OCI-LY7 (cell line): ENCODE data around the gene APIP. TPM values are rescaled to one million over a fixed set of nuclear protein-coding genes. Genes with fewer than 3 reads are reported as not detected.
"Not testable (repeated sequence)": the region's sequence is repeated elsewhere in the genome, so short reads cannot be mapped to it uniquely, and the experiment has no call there.

Source experiments
- BruUV-seq: library from RNA; stranded (reverse); fragments of 400-500 nt; replicated peaks from 2 replicates; lab custom pipeline; 2021; lab: Mats Ljungman, UMichigan
- CTCF ChIA-PET: fragments of 300-600 bp; sonication (Branson Sonifier 250); formaldehyde crosslinking; loops from one replicate; lab custom pipeline; 2022; ENCODE audit warnings: antibody characterized with exemption; ENCODE audit not compliant: unreplicated experiment; lab: Charles Lee
- POLR2A ChIA-PET: fragments of 300-600 bp; sonication (Branson Sonifier 250); formaldehyde crosslinking; loops from one replicate; lab custom pipeline; 2022; ENCODE audit warnings: antibody characterized with exemption; lab: Charles Lee
- DNase-seq: peaks from one replicate; pipeline ENCODE4 v3.0.0-alpha.2; 2015; ENCODE audit warnings: low spot score
- H2AFZ ChIP-seq: fragments of 200-600 bp; sonication (generic), shearing (Covaris generic); 2 replicates; pipeline ENCODE4 v1.6.1; 2014; ENCODE audit warnings: mild to moderate bottlenecking, antibody characterized with exemption, low read length, moderate library complexity
- H3K27ac ChIP-seq: fragments of 200-600 bp; sonication (generic); 2 replicates; pipeline ENCODE4 v1.5.1; 2014; ENCODE audit warnings: mixed run types, low read depth, mild to moderate bottlenecking, moderate library complexity, low read length, inconsistent platforms; ENCODE audit not compliant: poor library complexity, severe bottlenecking
- H3K36me3 ChIP-seq: fragments of 200-600 bp; sonication (generic); 2 replicates; pipeline ENCODE4 v1.6.1; 2014; ENCODE audit warnings: mild to moderate bottlenecking, antibody characterized with exemption, low read length, moderate library complexity, mixed read lengths; ENCODE audit not compliant: insufficient read depth
- H3K4me1 ChIP-seq: fragments of 200-600 bp; sonication (generic); 2 replicates; pipeline ENCODE4 v1.5.1; 2014; ENCODE audit warnings: mild to moderate bottlenecking, low read length; ENCODE audit not compliant: insufficient read depth, poor library complexity, severe bottlenecking
- H3K4me2 ChIP-seq: fragments of 200-600 bp; sonication (generic); 2 replicates; pipeline ENCODE4 v1.6.1; 2014; ENCODE audit warnings: mild to moderate bottlenecking, low read length
- H3K4me3 ChIP-seq: fragments of 200-600 bp; sonication (generic); 2 replicates; pipeline ENCODE4 v1.5.1; 2014; ENCODE audit warnings: mild to moderate bottlenecking, low read depth, low read length; ENCODE audit not compliant: poor library complexity, severe bottlenecking
- H3K79me2 ChIP-seq: fragments of 200-600 bp; sonication (generic); 2 replicates; pipeline ENCODE4 v1.6.1; 2016; ENCODE audit warnings: low read depth, mild to moderate bottlenecking, low read length, moderate library complexity, mixed read lengths; ENCODE audit not compliant: insufficient read depth
- H3K9me2 ChIP-seq: fragments of 200-600 bp; sonication (generic); 2 replicates; pipeline ENCODE4 v1.6.1; 2016; ENCODE audit warnings: mild to moderate bottlenecking, low read length, mixed read lengths; ENCODE audit not compliant: insufficient read depth
- H3K9me3 ChIP-seq: fragments of 200-600 bp; sonication (generic); 2 replicates; pipeline ENCODE4 v1.6.1; 2014; ENCODE audit warnings: mild to moderate bottlenecking, mixed run types, low read length, mixed read lengths
- H4K20me1 ChIP-seq: fragments of 200-600 bp; sonication (generic); 2 replicates; pipeline ENCODE4 v1.6.1; 2014; ENCODE audit warnings: mild to moderate bottlenecking, antibody characterized with exemption, low read length, moderate library complexity, mixed read lengths; ENCODE audit not compliant: insufficient read depth
- EZH2phosphoT487 ChIP-seq: fragments of 200-600 bp; sonication (generic); IDR thresholded peaks from 2 replicates; pipeline ENCODE4 v1.6.1; 2018; ENCODE audit warnings: low read depth, borderline replicate concordance, mild to moderate bottlenecking, mixed run types, antibody characterized with exemption, low read length, moderate library complexity, mixed read lengths
- intact Hi-C: fragments of 100-400 bp; cut with micrococcal nuclease; formaldehyde crosslinking; loops from one replicate; pipeline ENCODE4 v1.10.0; 2022; ENCODE audit not compliant: unreplicated experiment
- total RNA-seq, 2 experiments: library from RNA; depleted of rRNA in 1 of 2; stranded (reverse); fragments of >200 nt in 1 of 2; shearing (Covaris generic) in 1 of 2; gene quantifications; 2 replicates each; pipeline ENCODE4 v1.2.3, GENCODE V29; 2014 to 2022
- TF ChIP-seq, protein P1 (sequence below): fragments of 200-600 bp; sonication (generic); conservative IDR thresholded peaks from 2 replicates; pipeline ENCODE4 v1.5.1; 2014; ENCODE audit warnings: mild to moderate bottlenecking, antibody characterized with exemption, low read length, moderate library complexity, mixed read lengths

APIP gene
- total RNA-seq, 2 experiments from 2014 or later, result 40.7 to 66.2 TPM

DNA sequence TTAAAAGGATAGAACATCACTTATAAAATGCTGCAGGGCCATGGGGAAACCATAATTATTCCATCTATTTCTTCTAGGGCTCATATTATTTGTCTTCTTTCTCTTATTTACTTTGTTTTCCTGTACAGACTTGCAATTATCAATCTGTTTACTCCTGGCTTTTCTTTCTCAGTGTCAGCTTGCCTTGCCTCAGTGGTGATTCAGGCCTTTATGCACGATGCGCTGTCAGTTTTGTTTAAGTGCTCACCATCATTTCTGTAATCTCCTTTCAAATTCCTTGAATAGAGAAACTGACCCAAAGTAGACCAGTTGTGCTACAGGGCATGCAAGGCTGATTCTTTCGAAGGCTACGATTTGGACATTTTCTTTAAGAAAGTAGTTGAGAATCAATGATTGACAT is 5.0 kb upstream of the APIP start:
- DNase-seq, result no peak
- H3K4me2 ChIP-seq, result no peak overlapping the region
- ChIA-PET CTCF (no interaction called here), POLR2A (interaction anchor here (0.6 to 1.4 kb wide), 4 partner anchors 11 to 220 kb away, joined by 3 read pairs; no protein-coding TSS in a partner anchor)
- intact Hi-C loops, result no loop called here
- H3K4me3 ChIP-seq, result no peak overlapping the region
- no peaks in the 10 kb centered on the region for H3K9me3 ChIP-seq
- no peaks in the 10 kb centered on the region for H3K9me2 ChIP-seq
- no peak overlapping the region for H2AFZ ChIP-seq
- H4K20me1 ChIP-seq, result peaks cover 18% of the 10 kb centered on the region; the same call in 1 of the 2 replicates
- peaks cover 27% of the 10 kb centered on the region for H3K79me2 ChIP-seq
- H3K4me1 ChIP-seq, result peaks cover 11% of the 10 kb centered on the region
- no peak overlapping the region for H3K27ac ChIP-seq
- BruUV-seq, result no TSS peak
- TF ChIP-seq EZH2phosphoT487, result no peak
- TF ChIP-seq, protein P1, sequence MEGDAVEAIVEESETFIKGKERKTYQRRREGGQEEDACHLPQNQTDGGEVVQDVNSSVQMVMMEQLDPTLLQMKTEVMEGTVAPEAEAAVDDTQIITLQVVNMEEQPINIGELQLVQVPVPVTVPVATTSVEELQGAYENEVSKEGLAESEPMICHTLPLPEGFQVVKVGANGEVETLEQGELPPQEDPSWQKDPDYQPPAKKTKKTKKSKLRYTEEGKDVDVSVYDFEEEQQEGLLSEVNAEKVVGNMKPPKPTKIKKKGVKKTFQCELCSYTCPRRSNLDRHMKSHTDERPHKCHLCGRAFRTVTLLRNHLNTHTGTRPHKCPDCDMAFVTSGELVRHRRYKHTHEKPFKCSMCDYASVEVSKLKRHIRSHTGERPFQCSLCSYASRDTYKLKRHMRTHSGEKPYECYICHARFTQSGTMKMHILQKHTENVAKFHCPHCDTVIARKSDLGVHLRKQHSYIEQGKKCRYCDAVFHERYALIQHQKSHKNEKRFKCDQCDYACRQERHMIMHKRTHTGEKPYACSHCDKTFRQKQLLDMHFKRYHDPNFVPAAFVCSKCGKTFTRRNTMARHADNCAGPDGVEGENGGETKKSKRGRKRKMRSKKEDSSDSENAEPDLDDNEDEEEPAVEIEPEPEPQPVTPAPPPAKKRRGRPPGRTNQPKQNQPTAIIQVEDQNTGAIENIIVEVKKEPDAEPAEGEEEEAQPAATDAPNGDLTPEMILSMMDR, result no peak
- peaks cover 7% of the 10 kb centered on the region; the same call in 1 of the 2 replicates for H3K36me3 ChIP-seq

DNA sequence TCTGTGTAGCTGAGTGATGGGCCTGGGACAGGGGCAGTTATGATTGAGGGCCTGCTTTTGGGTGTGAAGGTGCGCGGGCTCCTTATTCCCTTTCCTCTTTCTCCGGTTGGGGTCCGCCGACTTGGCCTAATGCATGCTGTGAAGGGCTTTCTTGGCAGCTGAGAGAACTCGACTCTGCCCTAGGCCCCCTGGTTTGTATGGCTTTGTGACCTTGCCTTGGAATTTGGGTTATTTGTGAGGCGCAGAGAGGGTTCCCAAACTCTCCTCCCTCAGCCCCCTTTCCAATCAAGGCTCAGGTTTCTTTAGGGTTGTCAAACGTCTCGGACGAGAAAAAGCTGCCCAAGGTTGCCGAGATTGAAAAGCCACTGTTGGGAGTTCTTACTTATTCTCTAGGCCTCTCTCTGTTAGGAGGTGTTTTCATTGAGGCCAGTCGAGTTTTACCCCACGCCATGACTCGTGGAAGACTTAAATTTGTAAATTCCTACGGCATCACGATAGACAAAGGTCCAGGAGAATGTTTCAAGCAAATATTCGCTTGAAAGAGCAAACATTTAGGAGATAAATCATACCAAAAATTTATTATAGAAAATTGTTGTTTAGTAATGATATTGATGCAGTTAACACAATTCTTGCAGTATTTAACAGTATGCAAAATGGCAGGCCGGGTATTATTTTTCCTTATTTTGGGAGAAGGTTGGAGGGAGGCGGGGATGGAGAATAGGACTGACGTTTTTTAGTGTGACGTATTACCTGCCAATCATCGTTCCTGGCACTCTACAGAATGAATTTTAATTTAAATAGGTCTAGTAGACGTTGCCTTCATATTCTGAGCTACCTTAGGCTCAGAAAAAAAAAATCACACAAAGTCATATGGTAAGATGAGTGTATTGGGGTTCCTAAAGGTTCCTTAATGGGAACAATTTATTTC is 928 bp upstream of the APIP start:
- POLR2A ChIA-PET, result interaction anchor here (0.6 to 1.5 kb wide), 3 partner anchors 10 to 25 kb away, joined by 3 to 6 read pairs (median 3); no protein-coding TSS in a partner anchor
- intact Hi-C loops, result no loop called here
- TSS peak; percentile 70 for BruUV-seq
- Histone ChIP-seq H2AFZ (peak overlapping the region; percentile 90), H4K20me1 (0 out of 2 replicates have a peak, but pooled peaks cover 3% of the 10 kb centered on the region), H3K27ac (peak overlapping the region; percentile 26), H3K4me1 (peaks cover 20% of the 10 kb centered on the region), H3K4me3 (peak overlapping the region; percentile 98), H3K9me2 (no peaks in the 10 kb centered on the region), H3K36me3 (peaks cover 32% of the 10 kb centered on the region), H3K79me2 (peaks cover 47% of the 10 kb centered on the region), H3K9me3 (peaks cover 9% of the 10 kb centered on the region; the same call in 1 of the 2 replicates), H3K4me2 (peak overlapping the region; percentile 91)
- TF ChIP-seq EZH2phosphoT487, result no peak
- CTCF ChIA-PET, result no interaction called here
- DNase-seq, result peak; percentile 22

DNA sequence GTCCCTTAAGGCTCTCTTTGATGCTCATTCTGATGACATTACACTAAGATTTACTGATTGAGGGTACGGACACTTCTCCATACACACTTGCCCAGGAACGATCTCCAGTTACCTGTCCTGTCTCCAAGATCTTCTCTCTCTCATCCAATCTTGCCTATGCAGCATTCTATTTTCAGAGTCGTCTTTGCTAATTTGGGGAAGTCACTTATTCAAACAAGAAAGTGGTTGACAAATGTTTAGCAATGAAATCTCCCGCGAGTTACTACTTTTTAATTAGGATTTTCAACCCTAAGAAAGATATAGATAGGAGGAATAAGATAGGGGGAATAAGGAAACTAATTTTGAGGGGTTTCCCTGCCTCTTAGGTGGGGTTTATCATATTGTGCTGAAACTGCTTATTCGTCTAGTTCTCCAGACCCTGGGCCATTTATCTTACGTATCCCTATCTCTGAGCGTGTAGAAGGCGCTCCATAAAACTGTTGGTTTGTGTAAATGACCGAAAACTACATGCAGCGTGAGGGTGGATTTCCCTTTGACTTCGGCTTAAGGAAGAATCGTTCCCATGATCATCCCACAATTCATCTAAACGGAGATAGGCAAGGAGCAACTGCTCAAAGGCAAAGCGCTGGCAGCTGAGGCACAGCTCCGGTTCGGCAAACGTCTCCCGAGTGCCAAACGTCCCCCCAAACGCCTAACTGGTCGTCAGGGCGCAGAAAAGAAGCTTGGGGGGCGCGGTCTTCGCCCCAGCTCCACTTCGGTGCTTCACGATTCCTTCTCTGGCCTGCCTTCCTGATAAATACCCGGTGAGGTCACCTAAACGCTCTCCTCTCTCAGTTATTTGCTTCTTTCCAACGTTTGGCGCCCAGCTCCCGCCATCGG is 804 bp downstream of the APIP start:
- peaks cover 47% of the 10 kb centered on the region for H3K79me2 ChIP-seq
- 0 out of 2 replicates have a peak, but pooled peaks cover 3% of the 10 kb centered on the region for H4K20me1 ChIP-seq
- TF ChIP-seq EZH2phosphoT487, result no peak
- TF ChIP-seq, protein P1, result no peak
- DNase-seq, result no peak
- H2AFZ ChIP-seq, result peak overlapping the region; percentile 72
- peak overlapping the region; percentile 71 for H3K27ac ChIP-seq
- peak overlapping the region; percentile 91 for H3K4me2 ChIP-seq
- peaks cover 9% of the 10 kb centered on the region; the same call in 1 of the 2 replicates for H3K9me3 ChIP-seq
- peaks cover 36% of the 10 kb centered on the region for H3K36me3 ChIP-seq
- CTCF ChIA-PET, result no interaction called here
- intact Hi-C loops, result no loop called here
- no peaks in the 10 kb centered on the region for H3K9me2 ChIP-seq
- H3K4me3 ChIP-seq, result peak overlapping the region; percentile 98
- peaks cover 34% of the 10 kb centered on the region for H3K4me1 ChIP-seq
- BruUV-seq, result TSS peak; percentile 52
- POLR2A ChIA-PET, result interaction anchor here (0.6 to 1.5 kb wide), 7 partner anchors 8 to 425 kb away, joined by 3 to 8 read pairs (median 3); no protein-coding TSS in a partner anchor

DNA sequence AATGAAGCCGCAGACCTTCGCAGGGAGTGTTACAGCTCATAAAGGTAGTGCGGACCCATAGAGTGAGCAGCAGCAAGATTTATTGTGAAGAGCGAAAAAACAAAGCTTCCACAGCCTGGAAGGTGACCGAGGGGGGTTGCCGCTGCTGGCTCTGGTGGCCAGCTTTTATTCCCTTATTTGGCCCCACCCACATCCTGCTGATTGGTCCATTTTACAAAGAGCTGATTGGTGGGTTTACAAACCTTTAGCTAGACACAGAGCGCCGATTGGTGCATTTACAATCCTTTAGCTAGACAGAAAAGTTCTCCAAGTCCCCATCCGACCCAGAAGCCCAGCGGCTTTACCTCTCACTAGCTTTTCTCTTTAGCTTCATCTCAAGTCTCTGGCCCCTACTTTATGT is 2.6 kb downstream of the APIP start:
- DNase-seq, H3K27ac ChIP-seq, H3K9me2 ChIP-seq, POLR2A ChIA-PET, BruUV-seq, H3K4me3 ChIP-seq, H4K20me1 ChIP-seq, intact Hi-C loops, H3K9me3 ChIP-seq, H2AFZ ChIP-seq, H3K4me2 ChIP-seq: not testable (repeated sequence)
- CTCF ChIA-PET, result interaction anchor here (1.0 kb wide), 1 partner anchor 16 kb away, joined by 4 read pairs; no protein-coding TSS in a partner anchor
- Histone ChIP-seq H3K36me3 (peaks cover 46% of the 10 kb centered on the region), H3K79me2 (peaks cover 37% of the 10 kb centered on the region), H3K4me1 (peaks cover 38% of the 10 kb centered on the region)
